HL-60/S4 (cell line): ENCODE results near the gene IZUMO2.

ENCODE experiments used
- in situ Hi-C: fragments of 300-500 bp; cut with MboI; formaldehyde crosslinking; loops from 2 replicates; pipeline ENCODE4 v1.14.3; 2022; ENCODE audit warnings: low sequenced_read_pairs

The IZUMO2 gene

GRCh38 chr19:50187937-50188336 lies 24.9 kb upstream of the IZUMO2 start:
- in situ Hi-C loops: no loop called here

- in situ Hi-C loops: no loop called here
These were observed 21.1 kb upstream of the IZUMO2 start for GRCh38 chr19:50184196-50184595.

DNA sequence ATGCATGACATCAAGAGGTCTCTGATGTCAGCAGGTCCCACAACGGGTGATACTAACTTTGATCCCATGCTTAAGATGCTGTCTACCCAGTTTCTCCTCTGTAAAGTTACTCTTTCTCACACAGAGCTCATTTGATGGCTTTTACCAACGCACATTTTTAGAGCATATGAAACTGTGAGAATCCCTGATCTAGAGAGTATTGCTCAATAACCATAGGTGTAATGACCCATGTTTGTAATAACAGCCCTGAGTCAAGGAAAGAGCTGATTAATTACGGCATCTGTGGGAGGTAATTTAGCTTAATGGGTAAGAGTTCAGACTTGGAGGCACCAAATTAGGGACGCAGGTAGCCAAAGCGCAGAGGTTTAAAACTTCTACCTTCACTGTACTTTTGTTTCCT lies 18.0 kb upstream of the IZUMO2 start:
- in situ Hi-C loops: no loop called here

DNA sequence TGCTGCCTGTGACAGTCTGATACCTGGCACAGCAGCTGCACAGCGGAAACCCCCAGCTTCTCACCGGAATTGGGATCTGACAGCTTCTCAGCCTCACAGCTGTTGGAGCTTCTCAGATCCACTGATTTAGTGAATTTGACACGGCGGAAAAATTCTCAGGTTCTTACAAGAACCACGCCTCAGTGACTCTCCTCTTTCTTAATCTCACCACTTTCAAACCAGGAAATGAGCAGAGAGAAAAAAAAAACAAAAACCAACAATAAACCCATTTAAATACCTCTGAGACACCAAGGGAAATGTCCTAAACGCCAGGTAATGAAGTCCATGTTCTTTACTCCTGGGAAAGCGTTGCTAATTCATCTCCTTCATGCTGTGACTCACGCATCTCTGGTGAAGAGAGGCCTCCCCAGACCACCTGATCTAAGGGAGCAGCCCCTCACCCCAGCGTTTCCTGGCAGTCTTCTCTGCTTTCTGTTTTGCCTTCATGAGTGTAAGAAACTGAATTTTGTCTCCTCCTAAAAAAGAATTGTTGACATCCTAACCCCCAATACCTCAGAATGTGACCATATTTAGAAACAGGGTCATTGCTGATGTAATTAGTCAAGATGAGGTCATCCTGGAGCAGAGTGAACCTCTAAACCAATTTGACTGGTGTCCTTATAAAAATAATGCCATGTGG lies 15.9 kb upstream of the IZUMO2 start:
- in situ Hi-C loops: no loop called here

DNA sequence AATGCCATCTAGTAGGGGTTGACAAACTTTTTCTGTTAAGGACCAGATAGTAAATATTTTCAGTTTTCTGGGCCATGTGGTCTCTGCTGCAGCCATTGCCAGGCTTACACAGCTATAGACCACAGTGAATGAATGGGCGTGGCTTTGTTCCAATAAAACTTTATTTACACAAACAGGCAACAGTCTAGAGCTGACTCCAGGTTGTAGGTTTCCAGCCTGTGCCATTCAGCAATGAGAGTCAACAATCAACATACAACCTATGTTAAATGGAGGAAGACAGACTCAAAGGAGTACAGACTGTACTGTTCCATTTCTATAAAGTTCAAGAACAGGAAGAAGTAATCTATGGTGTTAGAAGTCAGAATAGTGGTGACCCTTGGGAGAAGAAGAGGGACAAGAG lies 15.2 kb upstream of the IZUMO2 start:
- in situ Hi-C loops: no loop called here

- in situ Hi-C loops: no loop called here
These were observed 13.7 kb upstream of the IZUMO2 start for GRCh38 chr19:50176775-50177174.

DNA sequence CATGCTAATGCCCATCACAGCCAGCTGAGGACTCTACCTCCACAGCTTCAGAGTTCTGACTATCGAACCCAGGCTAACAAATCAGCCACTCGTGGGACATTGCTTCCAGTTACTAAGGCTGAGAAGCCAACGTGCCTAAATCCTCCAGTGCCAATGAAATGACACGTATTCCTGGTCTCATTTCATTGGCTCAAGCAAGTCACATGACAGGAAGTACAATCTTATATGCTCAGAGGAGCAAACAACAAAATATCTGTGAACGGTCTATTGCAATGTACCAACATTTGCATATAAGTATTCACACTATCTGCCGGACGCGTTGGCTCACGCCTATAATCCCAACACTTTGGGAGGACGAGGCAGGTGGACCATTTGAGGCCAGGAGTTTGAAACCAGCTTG lies 12.8 kb upstream of the IZUMO2 start:
- in situ Hi-C loops: no loop called here

- in situ Hi-C loops: no loop called here
These were observed 11.2 kb upstream of the IZUMO2 start for GRCh38 chr19:50174100-50174793.

- in situ Hi-C loops: no loop called here
These were observed 10.0 kb upstream of the IZUMO2 start for GRCh38 chr19:50173127-50173526.

DNA sequence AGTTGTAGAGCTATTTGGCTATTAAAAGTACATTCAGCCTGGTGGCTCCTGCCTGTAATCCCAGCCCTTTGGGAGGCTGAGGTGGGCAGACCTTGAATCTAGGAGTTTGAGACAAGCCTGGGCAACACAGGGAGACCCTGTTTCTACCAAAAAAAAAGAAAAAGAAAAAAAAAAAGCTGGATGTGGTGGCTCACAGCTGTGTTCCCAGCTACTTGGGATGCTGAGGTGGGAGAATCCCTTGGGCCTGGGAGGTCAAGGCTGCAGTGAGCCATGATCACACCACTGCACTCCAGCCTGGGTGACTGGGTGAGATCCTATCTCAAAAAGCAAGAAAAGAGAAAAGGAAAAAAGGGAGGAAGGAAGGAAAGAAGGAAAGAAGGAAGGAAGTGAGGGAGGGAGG lies 9.6 kb upstream of the IZUMO2 start:
- in situ Hi-C loops: no loop called here

DNA sequence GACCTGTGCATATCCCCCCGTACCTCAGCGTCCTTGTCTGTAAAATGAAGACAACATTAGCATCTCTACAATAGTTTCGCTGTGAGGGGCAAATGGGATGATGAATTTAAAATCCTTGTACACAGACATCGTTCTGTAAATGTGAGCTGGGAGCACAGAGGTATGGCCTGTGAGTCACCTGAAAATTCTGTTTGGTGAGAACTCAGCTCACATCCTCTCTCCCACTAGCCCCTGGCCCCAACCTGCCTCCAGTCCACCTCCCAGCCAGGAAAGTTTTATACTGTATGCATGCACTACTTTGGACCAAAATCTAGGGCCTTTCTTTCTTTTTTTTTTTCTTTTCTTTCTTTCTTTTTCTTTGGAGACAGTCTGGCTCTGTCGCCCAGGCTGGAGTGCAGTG lies 8.7 kb upstream of the IZUMO2 start:
- in situ Hi-C loops: no loop called here

- in situ Hi-C loops: no loop called here
These were observed 4.2 kb upstream of the IZUMO2 start for GRCh38 chr19:50167314-50167721.

GRCh38 chr19:50159078-50159477 lies 4.0 kb downstream of the IZUMO2 start:
- in situ Hi-C loops: no loop called here

GRCh38 chr19:50158577-50158976 lies 4.5 kb downstream of the IZUMO2 start:
- in situ Hi-C loops: no loop called here

DNA sequence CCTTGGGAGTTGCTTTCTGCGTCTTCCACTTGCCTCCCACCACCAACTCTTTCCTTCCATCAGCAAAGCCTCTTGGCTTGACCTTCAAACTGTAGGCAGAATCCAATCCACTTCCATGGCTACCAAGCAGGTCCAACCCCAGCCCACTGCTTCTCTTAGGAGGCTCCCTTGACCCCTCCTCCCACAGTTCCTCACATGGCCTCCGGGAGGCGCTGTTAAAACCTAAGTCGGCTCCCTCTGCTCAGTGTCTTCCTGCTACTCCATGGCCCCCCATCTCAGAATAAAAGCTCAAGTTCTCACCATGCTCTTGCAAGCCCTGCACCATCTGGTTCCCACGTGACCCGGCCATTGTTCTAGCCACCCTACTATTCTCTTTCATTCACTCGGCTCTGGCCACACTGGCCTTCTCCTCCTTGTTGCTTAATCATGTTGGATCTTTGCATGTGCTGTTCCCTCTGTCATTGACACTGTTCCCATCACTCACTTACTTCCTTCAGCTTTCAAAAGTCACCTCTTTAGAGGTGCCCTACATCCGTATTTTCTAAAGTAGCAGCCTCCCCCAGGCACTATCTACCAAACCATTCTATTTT lies 7.5 kb downstream of the IZUMO2 start:
- in situ Hi-C loops: no loop called here

DNA sequence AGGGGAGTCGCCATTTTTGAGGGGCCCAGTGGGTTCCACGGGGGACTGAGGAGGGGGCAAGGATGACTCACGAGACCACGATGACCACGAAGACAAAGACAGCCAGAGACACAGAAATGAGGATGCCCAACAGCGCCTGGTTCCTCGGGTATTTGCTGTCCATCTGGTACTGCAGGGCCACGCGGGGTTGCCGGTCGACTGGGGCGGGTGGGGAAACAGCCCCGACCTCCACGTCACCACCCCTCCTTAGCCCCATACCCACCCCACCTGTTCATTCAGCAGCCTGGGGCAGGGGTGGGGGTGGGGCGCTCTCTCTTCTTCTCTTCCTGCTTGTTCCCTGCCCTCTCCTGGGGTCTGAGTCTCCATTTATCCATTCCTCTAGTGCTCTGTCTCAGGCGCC lies 8.6 kb downstream of the IZUMO2 start:
- in situ Hi-C loops: no loop called here

DNA sequence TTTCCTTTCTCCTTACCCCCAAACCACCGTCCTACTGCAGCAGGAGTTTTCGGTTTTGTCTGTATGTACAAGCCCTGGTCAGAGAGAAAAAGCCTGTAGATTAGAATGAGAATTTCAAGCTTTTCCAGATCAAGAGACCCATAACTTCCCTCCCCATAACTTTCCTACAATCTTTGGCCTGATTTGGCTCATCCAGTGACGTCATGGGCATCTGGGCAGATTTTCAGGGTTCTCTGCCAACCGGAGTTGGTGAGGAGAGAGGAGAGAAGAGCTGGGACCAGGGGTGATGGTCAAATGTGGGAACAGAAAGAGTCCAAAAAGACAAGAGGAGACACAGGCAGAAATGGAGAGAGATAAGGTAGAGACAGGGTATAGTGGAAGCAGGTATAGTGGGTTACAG lies 10.5 kb downstream of the IZUMO2 start:
- in situ Hi-C loops: no loop called here

GRCh38 chr19:50148528-50148927 lies 14.6 kb downstream of the IZUMO2 start:
- in situ Hi-C loops: loop anchor here (25.0 kb wide), 1 partner anchor 411 kb away; no protein-coding TSS in a partner anchor

- in situ Hi-C loops: loop anchor here (25.0 kb wide), 1 partner anchor 410 kb away; no protein-coding TSS in a partner anchor
These were observed 15.3 kb downstream of the IZUMO2 start for GRCh38 chr19:50147462-50148423.

DNA sequence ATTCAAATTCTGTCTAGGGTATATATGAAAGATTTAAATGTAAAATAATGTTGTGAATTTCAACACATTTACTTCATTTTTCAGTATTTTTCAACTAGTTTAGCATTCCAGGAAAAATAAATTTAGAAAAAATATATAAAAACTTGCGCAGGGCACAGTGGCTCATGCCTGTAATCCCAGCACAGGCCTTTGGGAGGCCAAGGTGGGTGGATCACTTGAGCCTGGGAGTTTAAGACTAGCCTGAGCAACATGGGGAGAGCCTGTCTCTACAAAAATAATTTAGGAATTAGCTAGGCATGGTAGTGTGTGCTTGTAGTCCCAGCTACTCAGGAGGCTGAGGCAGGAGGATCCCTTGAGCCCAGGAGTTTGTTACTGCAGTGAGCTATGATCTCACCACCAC lies 21.2 kb downstream of the IZUMO2 start:
- in situ Hi-C loops: loop anchor here (25.0 kb wide), 1 partner anchor 405 kb away; no protein-coding TSS in a partner anchor
